Fibroblast of mammary gland (primary cell): ENCODE measurements around the gene ZBTB45.

Experiments used
- DNase-seq: peaks from one replicate; pipeline ENCODE4 v3.0.0-alpha.2; 2010; ENCODE audit warnings: low read depth
- H3K4me3 ChIP-seq: 2 replicates; pipeline ENCODE4 v1.5.1; 2011; ENCODE audit warnings: low read depth, mild to moderate bottlenecking, low read length, moderate library complexity; ENCODE audit not compliant: control insufficient read depth
- TF ChIP-seq, protein P1 (sequence below): conservative IDR thresholded peaks from 2 replicates; pipeline ENCODE4 v1.5.1; 2011; ENCODE audit warnings: low read depth, low read length, inconsistent platforms; ENCODE audit not compliant: control insufficient read depth, insufficient read depth

ZBTB45 gene

GRCh38 chr19:58500242-58500641 is 19.4 kb downstream of the ZBTB45 start:
- TF ChIP-seq, protein P1, sequence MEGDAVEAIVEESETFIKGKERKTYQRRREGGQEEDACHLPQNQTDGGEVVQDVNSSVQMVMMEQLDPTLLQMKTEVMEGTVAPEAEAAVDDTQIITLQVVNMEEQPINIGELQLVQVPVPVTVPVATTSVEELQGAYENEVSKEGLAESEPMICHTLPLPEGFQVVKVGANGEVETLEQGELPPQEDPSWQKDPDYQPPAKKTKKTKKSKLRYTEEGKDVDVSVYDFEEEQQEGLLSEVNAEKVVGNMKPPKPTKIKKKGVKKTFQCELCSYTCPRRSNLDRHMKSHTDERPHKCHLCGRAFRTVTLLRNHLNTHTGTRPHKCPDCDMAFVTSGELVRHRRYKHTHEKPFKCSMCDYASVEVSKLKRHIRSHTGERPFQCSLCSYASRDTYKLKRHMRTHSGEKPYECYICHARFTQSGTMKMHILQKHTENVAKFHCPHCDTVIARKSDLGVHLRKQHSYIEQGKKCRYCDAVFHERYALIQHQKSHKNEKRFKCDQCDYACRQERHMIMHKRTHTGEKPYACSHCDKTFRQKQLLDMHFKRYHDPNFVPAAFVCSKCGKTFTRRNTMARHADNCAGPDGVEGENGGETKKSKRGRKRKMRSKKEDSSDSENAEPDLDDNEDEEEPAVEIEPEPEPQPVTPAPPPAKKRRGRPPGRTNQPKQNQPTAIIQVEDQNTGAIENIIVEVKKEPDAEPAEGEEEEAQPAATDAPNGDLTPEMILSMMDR = no peak
- H3K4me3 ChIP-seq = peak overlapping the region; percentile 50
- DNase-seq = no peak

DNA sequence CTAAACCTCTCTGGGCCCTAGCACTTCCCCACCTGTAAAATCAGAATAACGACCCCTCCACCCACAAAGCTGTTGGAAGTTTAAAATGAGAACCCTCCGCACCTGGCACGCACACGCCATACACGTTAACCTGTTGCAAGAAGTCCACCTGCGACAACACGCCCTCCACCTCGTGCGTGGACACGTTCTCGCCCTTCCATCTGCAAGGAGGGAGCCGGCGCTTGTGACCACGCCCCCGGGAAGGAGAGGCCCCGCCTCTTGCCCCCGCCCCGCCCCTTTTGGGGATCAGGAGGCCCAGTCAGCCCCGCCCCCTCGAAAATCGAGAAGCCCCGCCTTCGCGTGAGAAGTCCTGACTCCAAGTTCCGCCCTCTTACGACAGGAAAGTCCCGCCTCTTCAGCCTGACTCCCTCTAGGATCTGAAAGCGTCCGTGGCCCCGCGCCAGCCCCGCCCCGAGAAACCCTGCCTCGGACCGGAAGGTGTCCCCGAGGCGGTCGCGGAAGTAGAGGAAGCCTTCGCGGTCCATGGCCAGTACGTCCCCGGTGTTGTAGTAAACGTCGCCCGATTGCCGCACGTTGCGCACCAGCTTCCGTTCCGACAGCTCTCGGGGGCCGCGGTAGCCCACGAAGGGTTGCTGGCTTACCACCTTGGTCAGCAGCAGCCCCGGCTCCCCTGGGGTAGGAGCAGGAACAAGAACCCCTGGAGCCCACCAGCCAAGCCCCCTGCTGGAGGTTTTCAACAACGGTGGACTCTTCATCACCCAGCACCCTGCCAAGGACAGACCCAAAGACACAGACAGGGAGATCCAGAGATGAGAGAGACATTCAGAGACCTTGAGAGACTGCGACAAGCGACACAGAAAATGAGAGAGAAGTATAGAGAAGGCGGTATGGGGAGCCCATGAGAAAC is 20.3 kb downstream of the ZBTB45 start:
- H3K4me3 ChIP-seq = peak overlapping the region; percentile 54

GRCh38 chr19:58498316-58499020 is 21.1 kb downstream of the ZBTB45 start:
- DNase-seq = no peak
- TF ChIP-seq, protein P1 = no peak
- H3K4me3 ChIP-seq = peak overlapping the region; percentile 54

More for the DNA sequence above, 20.3 kb downstream of the ZBTB45 start:
- TF ChIP-seq, protein P1 = peak; percentile 32
- peak; percentile 98 for DNase-seq

DNA sequence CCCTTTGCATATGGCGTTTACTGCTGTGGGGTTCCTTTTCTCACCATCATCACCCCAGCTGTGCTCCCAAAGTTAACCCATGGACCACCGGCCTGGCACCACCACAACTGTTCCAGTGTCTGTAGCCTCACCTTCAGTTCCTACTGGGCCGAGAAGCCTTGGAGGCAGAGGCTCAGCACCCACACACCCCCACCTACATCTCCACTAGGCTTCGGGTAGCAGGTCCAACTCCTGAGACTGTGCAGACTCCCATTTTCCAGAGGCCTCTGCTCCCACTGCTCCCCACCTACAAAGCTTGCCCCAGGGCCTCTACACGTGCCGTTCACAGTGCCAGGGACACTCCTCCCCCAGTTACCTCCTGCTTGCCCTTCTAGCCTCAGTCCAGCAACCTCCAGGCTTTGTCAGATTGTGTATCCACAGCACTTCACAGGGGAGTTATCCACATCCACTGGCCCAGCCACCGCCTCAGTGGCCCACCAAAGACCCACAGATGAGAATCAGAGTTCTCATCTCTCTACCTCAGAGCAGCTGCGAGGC is 21.9 kb downstream of the ZBTB45 start:
- H3K4me3 ChIP-seq = no peak overlapping the region
- TF ChIP-seq, protein P1 = no peak
- no peak for DNase-seq

GRCh38 chr19:58492265-58492664 is 27.3 kb downstream of the ZBTB45 start:
- H3K4me3 ChIP-seq = no peak overlapping the region
- DNase-seq = no peak
- TF ChIP-seq, protein P1 = no peak

GRCh38 chr19:58491393-58491792 is 28.2 kb downstream of the ZBTB45 start:
- TF ChIP-seq, protein P1 = no peak
- no peak for DNase-seq

More at GRCh38 chr19:58491393-58491792, 28.2 kb downstream of the ZBTB45 start:
- H3K4me3 ChIP-seq = no peak overlapping the region
